ENCODE measurements around the gene IKZF2.

Gene IKZF2

GRCh38 chr2:213185147-213185822 lies 33.9 kb upstream of the IKZF2 start:
- DNase-seq (ENCODE audit: low read depth) = no peak
- no peak for TF ChIP-seq CTCF (IDR thresholded peaks at IDR 0.05; ENCODE audit: control insufficient read depth, extremely low read depth, insufficient read depth)
- no peak overlapping the region for H3K4me3 ChIP-seq (ENCODE audit: low read depth, low read length)

- no peak overlapping the region for H3K4me3 ChIP-seq (ENCODE audit: low read depth, low read length)
- no peak for DNase-seq (ENCODE audit: low read depth)
- no peak for TF ChIP-seq CTCF (IDR thresholded peaks at IDR 0.05; ENCODE audit: control insufficient read depth, extremely low read depth, insufficient read depth)
Measured at GRCh38 chr2:213181712-213182111, 30.3 kb upstream of the IKZF2 start.

GRCh38 chr2:213177679-213178078 lies 26.3 kb upstream of the IKZF2 start:
- no peak overlapping the region for H3K4me3 ChIP-seq (ENCODE audit: low read depth, low read length)
- no peak for DNase-seq (ENCODE audit: low read depth)
- no peak for TF ChIP-seq CTCF (IDR thresholded peaks at IDR 0.05; ENCODE audit: control insufficient read depth, extremely low read depth, insufficient read depth)

- H3K4me3 ChIP-seq (ENCODE audit: low read depth, low read length) = no peak overlapping the region
- TF ChIP-seq CTCF (IDR thresholded peaks at IDR 0.05; ENCODE audit: control insufficient read depth, extremely low read depth, insufficient read depth) = no peak
- no peak for DNase-seq (ENCODE audit: low read depth)
Measured at GRCh38 chr2:213175673-213176247, 24.3 kb upstream of the IKZF2 start.

- no peak for DNase-seq (ENCODE audit: low read depth)
- TF ChIP-seq CTCF (IDR thresholded peaks at IDR 0.05; ENCODE audit: control insufficient read depth, extremely low read depth, insufficient read depth) = no peak
- no peak overlapping the region for H3K4me3 ChIP-seq (ENCODE audit: low read depth, low read length)
Measured at GRCh38 chr2:213172641-213173040, 21.2 kb upstream of the IKZF2 start.

- no peak overlapping the region for H3K4me3 ChIP-seq (ENCODE audit: low read depth, low read length)
- DNase-seq (ENCODE audit: low read depth) = no peak
- no peak for TF ChIP-seq CTCF (IDR thresholded peaks at IDR 0.05; ENCODE audit: control insufficient read depth, extremely low read depth, insufficient read depth)
Measured at GRCh38 chr2:213171147-213171546, 19.7 kb upstream of the IKZF2 start.

All from LNCaP clone FGC (cell line).